A549 (cell line): ENCODE results near the gene UTP3. TPM values are rescaled to one million over a fixed set of nuclear protein-coding genes. Genes with fewer than 3 reads are reported as not detected.

Experiments used
- ATAC-seq, 2 experiments: fragments of 200-7000 bp in 1 of 2; fragments of >200 bp in 1 of 2; cut with Nextera tagmentation in 1 of 2; cut with Tn5 transposase in 1 of 2; 3 replicates each; pipeline versions ENCODE4 v1.8.0 to v1.9.1; 2018 to 2020; ENCODE audit warnings: mild to moderate bottlenecking in 1 of 2, moderate library complexity in 1 of 2
- CTCF ChIA-PET: fragments of 300-600 bp; sonication (Branson Sonifier 250); formaldehyde crosslinking; extraction: SDS; loops from one replicate; lab custom pipeline; 2021; ENCODE audit warnings: antibody characterized with exemption, inconsistent platforms; lab: Yijun Ruan, JAX
- POLR2A ChIA-PET: fragments of 350-600 bp; formaldehyde crosslinking; extraction: SDS; loops from one replicate; lab custom pipeline; 2021; ENCODE audit warnings: antibody characterized with exemption, inconsistent platforms; lab: Yijun Ruan, JAX
- DNase-seq, 2 experiments: peaks; one replicate each; pipeline versions ENCODE4 v3.0.0 to v3.0.0-alpha.2; 2011 to 2016; ENCODE audit warnings: low read depth in 1 of 2, low spot score in 1 of 2
- FAIRE-seq: peaks from 2 replicates; lab custom pipeline; 2011; peaks lifted over from hg19 to GRCh38; lab: Jason Lieb, UNC
- H3K27ac ChIP-seq, 2 experiments: fragments of >200 bp; sonication (Bioruptor Twin); formaldehyde crosslinking; 3 replicates each; pipeline ENCODE4 v1.5.1; 2016 to 2017
- H3K4me1 ChIP-seq: fragments of >200 bp; sonication (Bioruptor Twin); formaldehyde crosslinking; 3 replicates; pipeline ENCODE4 v1.6.1; 2016
- H3K4me2 ChIP-seq: fragments of >200 bp; sonication (Bioruptor Twin); formaldehyde crosslinking; 3 replicates; pipeline ENCODE4 v1.6.1; 2016
- H3K4me3 ChIP-seq: fragments of >200 bp; sonication (Bioruptor Twin); formaldehyde crosslinking; 3 replicates; pipeline ENCODE4 v1.5.1; 2016
- H3K9me3 ChIP-seq: fragments of >200 bp; sonication (Bioruptor Twin); formaldehyde crosslinking; 3 replicates; pipeline ENCODE4 v1.6.1; 2016
- ATOH8 ChIP-seq: fragments of 250-450 bp; sonication (Bioruptor Pico); IDR thresholded peaks from 2 replicates; pipeline ENCODE4 v1.5.0; 2020; ENCODE audit warnings: low read depth, mild to moderate bottlenecking, moderate library complexity
- CTCF ChIP-seq: fragments of >200 bp; sonication (Bioruptor Twin); formaldehyde crosslinking; IDR thresholded peaks from 3 replicates; pipeline ENCODE4 v1.5.1; 2016
- HDAC2 ChIP-seq: fragments of 200-600 bp; sonication (generic); IDR thresholded peaks from 2 replicates; pipeline ENCODE4 v1.6.1; 2016
- HEYL ChIP-seq: fragments of 250-450 bp; sonication (Bioruptor Pico); IDR thresholded peaks from 2 replicates; pipeline ENCODE4 v1.8.0; 2021; ENCODE audit warnings: mild to moderate bottlenecking, moderate library complexity
- HMGXB4 ChIP-seq: fragments of 250-450 bp; sonication (Bioruptor Pico); IDR thresholded peaks from 2 replicates; pipeline ENCODE4 v1.5.0; 2021; ENCODE audit warnings: mild to moderate bottlenecking, moderate library complexity, borderline replicate concordance
- MAFK ChIP-seq: fragments of 450-650 bp; IDR thresholded peaks from 2 replicates; pipeline ENCODE4 v1.6.1; 2014; ENCODE audit not compliant: partially characterized antibody
- POLR2A ChIP-seq: IDR thresholded peaks from 2 replicates; pipeline ENCODE4 v1.6.1; 2012; ENCODE audit warnings: mild to moderate bottlenecking, low read length
- POLR2AphosphoS2 ChIP-seq: conservative IDR thresholded peaks from 2 replicates; pipeline ENCODE4 v1.6.1; 2012; ENCODE audit warnings: low read length, improper control_type of control experiment, inconsistent platforms
- ZFP36 ChIP-seq: fragments of 450-650 bp; IDR thresholded peaks from 2 replicates; pipeline ENCODE4 v1.6.1; 2014; ENCODE audit warnings: borderline replicate concordance; ENCODE audit not compliant: partially characterized antibody
- ZSCAN20 ChIP-seq: fragments of 250-450 bp; sonication (Bioruptor Pico); IDR thresholded peaks from 2 replicates; pipeline ENCODE4 v1.8.0; 2022; ENCODE audit warnings: mild to moderate bottlenecking, moderate library complexity
- WGBS: methylation state at CpG from one replicate; pipeline ENCODE4 v1.1.6; 2017; ENCODE audit errors: missing lambda C conversion rate; 5-methylcytosine and 5-hydroxymethylcytosine counted together
- polyA plus RNA-seq, 4 experiments: library from polyadenylated mRNA; depleted of rRNA in 3 of 4; stranded (reverse); fragments of >200 nt; fragmentation: RNase III in 1 of 4; extraction: RNeasy Plus Mini Kit Qiagen cat#74134 plus additional on column Dnase treatment in 1 of 4; gene quantifications; 2 replicates in 3 of 4; 3 replicates in 1 of 4; pipeline ENCODE4 v1.2.3, GENCODE V29; 2011 to 2017
- TF ChIP-seq, protein P1 (sequence below): IDR thresholded peaks from 2 replicates; pipeline ENCODE4 v1.6.1; 2012
- TF ChIP-seq, protein P2 (sequence below): fragments of 450-650 bp; IDR thresholded peaks from 2 replicates; pipeline ENCODE4 v1.6.1; 2014; ENCODE audit warnings: antibody characterized with exemption
- TF ChIP-seq, protein P3 (sequence below): fragments of 200-600 bp; sonication (generic); IDR thresholded peaks from 2 replicates; pipeline ENCODE4 v1.6.1; 2016; ENCODE audit warnings: antibody characterized with exemption, mild to moderate bottlenecking, moderate library complexity

The UTP3 gene
- polyA plus RNA-seq, 2 of the 4 experiments (the other 2 are of a cell fraction) = 24.8 to 44.6 TPM

DNA sequence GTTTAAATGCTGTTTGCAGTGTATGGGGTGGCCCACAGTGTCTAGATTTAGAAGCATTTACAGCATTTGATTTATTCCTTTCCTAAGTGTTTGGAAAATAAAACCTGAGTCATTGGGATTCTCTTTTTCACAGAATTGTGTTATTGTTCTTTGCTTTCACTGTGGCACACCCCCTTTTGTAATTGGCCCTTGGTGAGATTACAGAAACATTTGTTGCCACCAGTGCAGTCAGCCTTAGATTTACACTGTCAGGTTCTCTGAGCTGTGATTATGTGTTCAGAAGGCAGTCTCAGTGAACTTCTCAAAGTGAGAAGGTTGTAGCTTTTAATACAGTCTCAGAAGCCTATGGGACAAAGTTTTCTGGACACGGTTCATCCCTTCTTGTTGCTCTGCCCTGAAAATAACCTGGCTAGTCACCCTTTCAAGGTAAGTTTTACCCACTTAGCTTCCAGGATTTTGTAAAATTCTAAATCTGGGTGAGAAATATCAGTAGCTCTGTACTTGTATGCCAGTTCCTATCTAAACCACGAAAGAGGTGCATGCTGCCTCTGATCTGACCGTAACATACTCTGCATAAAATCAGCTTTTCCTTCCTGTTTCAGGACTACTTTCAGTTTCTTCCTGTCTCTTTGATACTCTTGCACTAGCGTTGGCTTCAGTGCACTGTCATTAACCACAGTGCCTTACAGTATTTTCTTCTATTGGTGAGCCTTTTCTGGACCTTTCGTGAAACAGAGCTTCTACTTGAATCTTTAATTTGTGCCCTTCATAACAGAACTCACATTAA, 46.0 kb downstream of the UTP3 start:
- DNase-seq = no peak
- TF ChIP-seq, protein P1, sequence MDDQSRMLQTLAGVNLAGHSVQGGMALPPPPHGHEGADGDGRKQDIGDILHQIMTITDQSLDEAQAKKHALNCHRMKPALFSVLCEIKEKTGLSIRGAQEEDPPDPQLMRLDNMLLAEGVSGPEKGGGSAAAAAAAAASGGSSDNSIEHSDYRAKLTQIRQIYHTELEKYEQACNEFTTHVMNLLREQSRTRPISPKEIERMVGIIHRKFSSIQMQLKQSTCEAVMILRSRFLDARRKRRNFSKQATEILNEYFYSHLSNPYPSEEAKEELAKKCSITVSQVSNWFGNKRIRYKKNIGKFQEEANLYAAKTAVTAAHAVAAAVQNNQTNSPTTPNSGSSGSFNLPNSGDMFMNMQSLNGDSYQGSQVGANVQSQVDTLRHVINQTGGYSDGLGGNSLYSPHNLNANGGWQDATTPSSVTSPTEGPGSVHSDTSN = no peak
- TF ChIP-seq HEYL (CRISPR knock-in tag) = no peak
- TF ChIP-seq ZFP36 = no peak
- TF ChIP-seq CTCF = no peak
- TF ChIP-seq POLR2A = no peak
- TF ChIP-seq HDAC2 = no peak
- TF ChIP-seq POLR2AphosphoS2 = no peak
- TF ChIP-seq ATOH8 = no peak
- TF ChIP-seq, protein P2, sequence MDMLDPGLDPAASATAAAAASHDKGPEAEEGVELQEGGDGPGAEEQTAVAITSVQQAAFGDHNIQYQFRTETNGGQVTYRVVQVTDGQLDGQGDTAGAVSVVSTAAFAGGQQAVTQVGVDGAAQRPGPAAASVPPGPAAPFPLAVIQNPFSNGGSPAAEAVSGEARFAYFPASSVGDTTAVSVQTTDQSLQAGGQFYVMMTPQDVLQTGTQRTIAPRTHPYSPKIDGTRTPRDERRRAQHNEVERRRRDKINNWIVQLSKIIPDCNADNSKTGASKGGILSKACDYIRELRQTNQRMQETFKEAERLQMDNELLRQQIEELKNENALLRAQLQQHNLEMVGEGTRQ = no peak
- no peak for TF ChIP-seq HMGXB4 (CRISPR knock-in tag)
- no peak for TF ChIP-seq MAFK
- TF ChIP-seq ZSCAN20 (CRISPR knock-in tag) = no peak
- TF ChIP-seq, protein P3, sequence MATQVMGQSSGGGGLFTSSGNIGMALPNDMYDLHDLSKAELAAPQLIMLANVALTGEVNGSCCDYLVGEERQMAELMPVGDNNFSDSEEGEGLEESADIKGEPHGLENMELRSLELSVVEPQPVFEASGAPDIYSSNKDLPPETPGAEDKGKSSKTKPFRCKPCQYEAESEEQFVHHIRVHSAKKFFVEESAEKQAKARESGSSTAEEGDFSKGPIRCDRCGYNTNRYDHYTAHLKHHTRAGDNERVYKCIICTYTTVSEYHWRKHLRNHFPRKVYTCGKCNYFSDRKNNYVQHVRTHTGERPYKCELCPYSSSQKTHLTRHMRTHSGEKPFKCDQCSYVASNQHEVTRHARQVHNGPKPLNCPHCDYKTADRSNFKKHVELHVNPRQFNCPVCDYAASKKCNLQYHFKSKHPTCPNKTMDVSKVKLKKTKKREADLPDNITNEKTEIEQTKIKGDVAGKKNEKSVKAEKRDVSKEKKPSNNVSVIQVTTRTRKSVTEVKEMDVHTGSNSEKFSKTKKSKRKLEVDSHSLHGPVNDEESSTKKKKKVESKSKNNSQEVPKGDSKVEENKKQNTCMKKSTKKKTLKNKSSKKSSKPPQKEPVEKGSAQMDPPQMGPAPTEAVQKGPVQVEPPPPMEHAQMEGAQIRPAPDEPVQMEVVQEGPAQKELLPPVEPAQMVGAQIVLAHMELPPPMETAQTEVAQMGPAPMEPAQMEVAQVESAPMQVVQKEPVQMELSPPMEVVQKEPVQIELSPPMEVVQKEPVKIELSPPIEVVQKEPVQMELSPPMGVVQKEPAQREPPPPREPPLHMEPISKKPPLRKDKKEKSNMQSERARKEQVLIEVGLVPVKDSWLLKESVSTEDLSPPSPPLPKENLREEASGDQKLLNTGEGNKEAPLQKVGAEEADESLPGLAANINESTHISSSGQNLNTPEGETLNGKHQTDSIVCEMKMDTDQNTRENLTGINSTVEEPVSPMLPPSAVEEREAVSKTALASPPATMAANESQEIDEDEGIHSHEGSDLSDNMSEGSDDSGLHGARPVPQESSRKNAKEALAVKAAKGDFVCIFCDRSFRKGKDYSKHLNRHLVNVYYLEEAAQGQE = no peak
- 20% methylated on average over 5 of the region's 5 CpGs for WGBS
- peak; percentile 79 to 82 for ATAC-seq
- H3K4me1 ChIP-seq = peaks cover 21% of the 10 kb centered on the region
- no peaks in the 10 kb centered on the region for H3K9me3 ChIP-seq
- CTCF ChIA-PET = interaction anchor here (0.7 to 1.4 kb wide), 4 partner anchors 8 to 16 kb away, joined by 3 to 4 read pairs (median 3); no protein-coding TSS in a partner anchor
- no peak for FAIRE-seq
- peak overlapping the region; percentile 81 for H3K4me2 ChIP-seq
- peak overlapping the region; percentile 13 to 78; a peak in 4 of 6 replicates for H3K27ac ChIP-seq
- POLR2A ChIA-PET = interaction anchor here (0.6 to 1.6 kb wide), 2 partner anchors 29 to 45 kb away, joined by 3 to 8 read pairs; no protein-coding TSS in a partner anchor
- peak overlapping the region; percentile 25; the same call in 2 of the 3 replicates for H3K4me3 ChIP-seq
